HG02885 (cell line): ENCODE data around the gene PRND.
"Not testable (repeated sequence)": the region's sequence is repeated elsewhere in the genome, so short reads cannot be mapped to it uniquely, and the experiment has no call there.

ENCODE experiments used
- ATAC-seq: cut with Tn5 transposase; IDR thresholded peaks from one replicate; pipeline ENCODE4 v1.9.1; 2021; ENCODE audit warnings: mild to moderate bottlenecking; ENCODE audit not compliant: unreplicated experiment, poor library complexity

Gene PRND

GRCh38 chr20:4706941-4707340 is 14.8 kb upstream of the PRND start:
- not testable (repeated sequence) for ATAC-seq

- ATAC-seq = no peak
These were observed 13.7 kb upstream of the PRND start for GRCh38 chr20:4708036-4708435.

GRCh38 chr20:4708856-4709255 is 12.9 kb upstream of the PRND start:
- ATAC-seq = no peak

- ATAC-seq = no peak
These were observed 12.2 kb upstream of the PRND start for GRCh38 chr20:4709261-4710105.

GRCh38 chr20:4710106-4710475 is 11.6 kb upstream of the PRND start:
- no peak for ATAC-seq

- peak; percentile 55 for ATAC-seq
These were observed 10.2 kb upstream of the PRND start for GRCh38 chr20:4711511-4711910.

GRCh38 chr20:4713401-4713800 is 8.3 kb upstream of the PRND start:
- ATAC-seq = no peak

GRCh38 chr20:4714818-4715217 is 6.9 kb upstream of the PRND start:
- no peak for ATAC-seq

- no peak for ATAC-seq
These were observed 3.7 kb upstream of the PRND start for GRCh38 chr20:4717816-4718570.

- no peak for ATAC-seq
These were observed 2.5 kb upstream of the PRND start for GRCh38 chr20:4719190-4719589.

- peak; percentile 95 for ATAC-seq
These were observed 1.4 kb upstream of the PRND start for GRCh38 chr20:4720041-4720976.

- peak; percentile 19 for ATAC-seq
These were observed 746 bp upstream of the PRND start for GRCh38 chr20:4720977-4721349.

- ATAC-seq = no peak
These were observed 862 bp downstream of the PRND start for GRCh38 chr20:4722571-4722970.

- ATAC-seq = no peak
These were observed 1.3 kb downstream of the PRND start for GRCh38 chr20:4722993-4723392.

GRCh38 chr20:4723553-4723952 is 1.8 kb downstream of the PRND start:
- not testable (repeated sequence) for ATAC-seq

- ATAC-seq = no peak
These were observed 3.0 kb downstream of the PRND start for GRCh38 chr20:4724459-4725262.

- no peak for ATAC-seq
These were observed 3.5 kb downstream of the PRND start for GRCh38 chr20:4725263-4725550.

GRCh38 chr20:4726710-4727397 is 5.1 kb downstream of the PRND start:
- ATAC-seq = peak; percentile 49

GRCh38 chr20:4728120-4728760 is 6.5 kb downstream of the PRND start:
- no peak for ATAC-seq
